ENCODE data around the gene NDC80. TPM values are rescaled to one million over a fixed set of nuclear protein-coding genes. Genes with fewer than 3 reads are reported as not detected.
A peak's percentile ranks its signal among the peaks of the same experiment; 100 is the strongest.

Gene NDC80
- total RNA-seq, 1 experiment from 2014 or later, result 89.2 TPM

GRCh38 chr18:2572892-2573291, 1.5 kb downstream of the NDC80 start:
- Histone ChIP-seq H3K79me2 (ENCODE audit: low read depth) (peaks cover 75% of the 10 kb centered on the region), H4K20me1 (ENCODE audit: insufficient read depth) (no peaks in the 10 kb centered on the region), H3F3A (ENCODE audit: insufficient read depth, low read depth) (0 out of 2 replicates have a peak, but pooled peaks cover 10% of the 10 kb centered on the region), H3K27me3 (ENCODE audit: insufficient read depth, low read depth) (no peaks in the 10 kb centered on the region), H3K4me2 (peak overlapping the region; percentile 99), H3K9me3 (ENCODE audit: insufficient read depth, low read depth) (no peaks in the 10 kb centered on the region), H3K27ac (no peak overlapping the region), H3K4me1 (replicated peaks; ENCODE audit: insufficient read depth) (peaks cover 39% of the 10 kb centered on the region), H3K4me3 (peak overlapping the region; percentile 88), H3K9me2 (ENCODE audit: insufficient read depth) (no peaks in the 10 kb centered on the region), H2AFZ (no peak overlapping the region), H3K36me3 (ENCODE audit: low read depth) (peaks cover 15% of the 10 kb centered on the region)
- intact Hi-C loops (cut with micrococcal nuclease; ENCODE audit: unreplicated experiment), result loop anchor here (5.0 kb wide), 1 partner anchor 674 kb away; the partner anchor contains the start of gene MYL12A
- TF ChIP-seq EZH2 (IDR thresholded peaks at IDR 0.05; ENCODE audit: low read depth) (no peak), CTCF (conservative IDR thresholded peaks at IDR 0.05) (no peak)
- CTCF ChIA-PET, result no interaction called here
- no TSS peak for BruUV-seq (replicated peaks)
- POLR2A ChIA-PET (ENCODE audit: unreplicated experiment), result interaction anchor here (0.7 kb wide), 2 partner anchors 81 to 460 kb away, joined by 3 to 5 read pairs; no protein-coding TSS in a partner anchor
- DNase-seq, result no peak

- BruUV-seq (replicated peaks), result no TSS peak
- Histone ChIP-seq H3K4me3 (peak overlapping the region; percentile 88), H3K9me3 (ENCODE audit: insufficient read depth, low read depth) (no peaks in the 10 kb centered on the region), H3K9me2 (ENCODE audit: insufficient read depth) (no peaks in the 10 kb centered on the region), H3K27me3 (ENCODE audit: insufficient read depth, low read depth) (no peaks in the 10 kb centered on the region), H2AFZ (no peak overlapping the region), H3F3A (ENCODE audit: insufficient read depth, low read depth) (0 out of 2 replicates have a peak, but pooled peaks cover 10% of the 10 kb centered on the region), H3K4me2 (peak overlapping the region; percentile 99), H3K4me1 (replicated peaks; ENCODE audit: insufficient read depth) (peaks cover 39% of the 10 kb centered on the region), H3K27ac (no peak overlapping the region), H3K36me3 (ENCODE audit: low read depth) (peaks cover 18% of the 10 kb centered on the region), H4K20me1 (ENCODE audit: insufficient read depth) (no peaks in the 10 kb centered on the region), H3K79me2 (ENCODE audit: low read depth) (peaks cover 75% of the 10 kb centered on the region)
- intact Hi-C loops (cut with micrococcal nuclease; ENCODE audit: unreplicated experiment), result loop anchor here (5.0 kb wide), 1 partner anchor 674 kb away; the partner anchor contains the start of gene MYL12A
- TF ChIP-seq EZH2 (IDR thresholded peaks at IDR 0.05; ENCODE audit: low read depth) (no peak), CTCF (conservative IDR thresholded peaks at IDR 0.05) (no peak)
- ChIA-PET POLR2A (ENCODE audit: unreplicated experiment) (interaction anchor here (0.7 kb wide), 2 partner anchors 80 to 461 kb away, joined by 3 to 5 read pairs; no protein-coding TSS in a partner anchor), CTCF (no interaction called here)
- DNase-seq, result no peak
Observed at GRCh38 chr18:2573408-2573807, 2.1 kb downstream of the NDC80 start.

GRCh38 chr18:2587788-2588187, 16.4 kb downstream of the NDC80 start:
- peaks cover 19% of the 10 kb centered on the region for H3F3A ChIP-seq (ENCODE audit: insufficient read depth, low read depth)
- H3K9me2 ChIP-seq (ENCODE audit: insufficient read depth), result no peaks in the 10 kb centered on the region
- no peaks in the 10 kb centered on the region for H3K27me3 ChIP-seq (ENCODE audit: insufficient read depth, low read depth)
- peaks cover 46% of the 10 kb centered on the region for H3K36me3 ChIP-seq (ENCODE audit: low read depth)
- H3K4me2 ChIP-seq, result no peak overlapping the region
- H3K4me1 ChIP-seq (replicated peaks; ENCODE audit: insufficient read depth), result peaks cover 39% of the 10 kb centered on the region
- intact Hi-C loops (cut with micrococcal nuclease; ENCODE audit: unreplicated experiment), result no loop called here
- H2AFZ ChIP-seq, result no peak overlapping the region
- TF ChIP-seq EZH2 (IDR thresholded peaks at IDR 0.05; ENCODE audit: low read depth) (no peak), CTCF (conservative IDR thresholded peaks at IDR 0.05) (no peak)
- ChIA-PET POLR2A (ENCODE audit: unreplicated experiment) (interaction anchor here (0.5 kb wide), 1 partner anchor 16 kb away, joined by 3 read pairs; no protein-coding TSS in a partner anchor), CTCF (no interaction called here)
- no peaks in the 10 kb centered on the region for H4K20me1 ChIP-seq (ENCODE audit: insufficient read depth)
- DNase-seq, result no peak
- BruUV-seq (replicated peaks), result no TSS peak
- H3K9me3 ChIP-seq (ENCODE audit: insufficient read depth, low read depth), result no peaks in the 10 kb centered on the region
- H3K4me3 ChIP-seq, result no peak overlapping the region
- peak overlapping the region; percentile 91; the same call in 1 of the 2 replicates for H3K27ac ChIP-seq
- no peaks in the 10 kb centered on the region for H3K79me2 ChIP-seq (ENCODE audit: low read depth)

Data from PC-9 (cell line).